ENCODE data around the gene STX12. TPM values are rescaled to one million over a fixed set of nuclear protein-coding genes. Genes with fewer than 3 reads are reported as not detected.

Gene STX12
- 22.0 TPM for total RNA-seq
- long read RNA-seq, transcript STX12-201 (9 exons, 3,079 nt): major isoform, 49 of 50 reads
- long read RNA-seq, partial matches to known transcripts: 1 of 50 reads
- long read RNA-seq, other reads (novel, unspliced or antisense): 0 of 50 reads

GRCh38 chr1:27772932-27773825 is at the start of gene STX12:
Gene STX12 (plus strand): TSS chr1:27773219. CDS start chr1:27773308, 89 bp downstream.
- TF ChIP-seq CTCF (IDR thresholded peaks at IDR 0.05; ENCODE audit: borderline replicate concordance): no peak
- Histone ChIP-seq H3K27ac (replicated peaks) (peak within 1 kb of the TSS; percentile 94), H3K4me1 (peaks cover 49% of the 10 kb centered on the region), H3K9me3 (replicated peaks) (no peaks in the 10 kb centered on the region), H3K4me3 (peak within 1 kb of the TSS; percentile 90), H3K27me3 (ENCODE audit: low read depth) (no peaks in the 10 kb centered on the region), H3K36me3 (no peaks in the 10 kb centered on the region)
- peak; percentile 98 for DNase-seq
- intact Hi-C loops (cut with micrococcal nuclease): no loop called here

GRCh38 chr1:27724961-27725373 is 48.1 kb upstream of the STX12 start:
- Histone ChIP-seq H3K9me3 (replicated peaks) (no peaks in the 10 kb centered on the region), H3K4me3 (peak overlapping the region; percentile 83), H3K27ac (replicated peaks) (peak overlapping the region; percentile 94), H3K27me3 (ENCODE audit: low read depth) (no peaks in the 10 kb centered on the region), H3K36me3 (peaks cover 15% of the 10 kb centered on the region), H3K4me1 (peaks cover 25% of the 10 kb centered on the region)
- intact Hi-C loops (cut with micrococcal nuclease): no loop called here
- TF ChIP-seq CTCF (IDR thresholded peaks at IDR 0.05; ENCODE audit: borderline replicate concordance): no peak
- DNase-seq: peak; percentile 18

- intact Hi-C loops (cut with micrococcal nuclease): no loop called here
- H3K27ac ChIP-seq (replicated peaks): peak within 1 kb of the TSS; percentile 94
- peak; percentile 58 for TF ChIP-seq CTCF (IDR thresholded peaks at IDR 0.05; ENCODE audit: borderline replicate concordance)
- DNase-seq: peak; percentile 100
- H3K27me3 ChIP-seq (ENCODE audit: low read depth): no peaks in the 10 kb centered on the region
- H3K4me1 ChIP-seq: peaks cover 25% of the 10 kb centered on the region
- no peaks in the 10 kb centered on the region for H3K9me3 ChIP-seq (replicated peaks)
- peaks cover 19% of the 10 kb centered on the region for H3K36me3 ChIP-seq
- peak within 1 kb of the TSS; percentile 83 for H3K4me3 ChIP-seq
Observed at GRCh38 chr1:27725374-27726172, 47.4 kb upstream of the STX12 start, which contains the start of gene FAM76A. Gene FAM76A (plus strand): TSS chr1:27725961. CDS start chr1:27726081, 120 bp downstream.

GRCh38 chr1:27726173-27727044 is 46.6 kb upstream of the STX12 start:
- peak; percentile 53 for DNase-seq
- H3K4me3 ChIP-seq: peak overlapping the region; percentile 83
- H3K36me3 ChIP-seq: peaks cover 24% of the 10 kb centered on the region
- no peaks in the 10 kb centered on the region for H3K9me3 ChIP-seq (replicated peaks)
- peak overlapping the region; percentile 94 for H3K27ac ChIP-seq (replicated peaks)
- no peak for TF ChIP-seq CTCF (IDR thresholded peaks at IDR 0.05; ENCODE audit: borderline replicate concordance)
- no peaks in the 10 kb centered on the region for H3K27me3 ChIP-seq (ENCODE audit: low read depth)
- H3K4me1 ChIP-seq: peaks cover 25% of the 10 kb centered on the region
- intact Hi-C loops (cut with micrococcal nuclease): no loop called here
